Hepatocyte (in vitro differentiated cells): ENCODE results near the gene POLR1D. TPM values are rescaled to one million over a fixed set of nuclear protein-coding genes. Genes with fewer than 3 reads are reported as not detected.

Experiments used
- DNase-seq: peaks from one replicate; pipeline ENCODE4 v3.0.0-alpha.2; 2016; ENCODE audit warnings: low spot score
- H2AFZ ChIP-seq: fragments of 200-600 bp; sonication (generic); 2 replicates; pipeline ENCODE4 v1.6.0; 2016; ENCODE audit warnings: antibody characterized with exemption, mild to moderate bottlenecking
- H3K27ac ChIP-seq: fragments of 200-600 bp; sonication (generic); 2 replicates; pipeline ENCODE4 v1.5.1; 2016; ENCODE audit warnings: mild to moderate bottlenecking
- H3K27me3 ChIP-seq: fragments of 200-600 bp; sonication (generic); 2 replicates; pipeline ENCODE4 v1.6.1; 2016
- H3K36me3 ChIP-seq: fragments of 200-600 bp; sonication (generic); replicated peaks from 2 replicates; pipeline ENCODE4 v1.5.1; 2016; ENCODE audit warnings: low read depth; ENCODE audit not compliant: insufficient read depth
- H3K4me1 ChIP-seq: fragments of 200-600 bp; sonication (generic); 2 replicates; pipeline ENCODE4 v1.5.1; 2016; ENCODE audit warnings: mild to moderate bottlenecking, moderate library complexity; ENCODE audit not compliant: insufficient read depth
- H3K4me2 ChIP-seq: fragments of 200-600 bp; sonication (generic); 2 replicates; pipeline ENCODE4 v1.6.0; 2016
- H3K4me3 ChIP-seq: fragments of 200-600 bp; sonication (generic); 2 replicates; pipeline ENCODE4 v1.5.1; 2016; ENCODE audit warnings: mild to moderate bottlenecking
- H3K79me2 ChIP-seq: fragments of 200-600 bp; sonication (generic); 2 replicates; pipeline ENCODE4 v1.6.0; 2017; ENCODE audit warnings: mild to moderate bottlenecking
- H3K9me2 ChIP-seq: fragments of 200-600 bp; sonication (generic); replicated peaks from 2 replicates; pipeline ENCODE4 v1.6.0; 2017; ENCODE audit warnings: mild to moderate bottlenecking; ENCODE audit not compliant: insufficient read depth
- H3K9me3 ChIP-seq: fragments of 200-600 bp; sonication (generic); 2 replicates; pipeline ENCODE4 v1.5.1; 2016; ENCODE audit warnings: low read depth, mild to moderate bottlenecking
- H4K20me1 ChIP-seq: fragments of 200-600 bp; sonication (generic); 2 replicates; pipeline ENCODE4 v1.6.0; 2016; ENCODE audit warnings: mild to moderate bottlenecking; ENCODE audit not compliant: insufficient read depth, poor library complexity, severe bottlenecking
- CTCF ChIP-seq: fragments of 200-600 bp; sonication (generic); IDR thresholded peaks from 2 replicates; pipeline ENCODE4 v1.5.1; 2016; ENCODE audit warnings: antibody characterized with exemption, mild to moderate bottlenecking; ENCODE audit not compliant: poor library complexity
- EZH2 ChIP-seq: fragments of 200-600 bp; sonication (generic); IDR thresholded peaks from 2 replicates; pipeline ENCODE4 v1.6.1; 2016; ENCODE audit warnings: antibody characterized with exemption, mild to moderate bottlenecking, borderline replicate concordance
- EZH2phosphoT487 ChIP-seq: fragments of 200-600 bp; sonication (generic); IDR thresholded peaks from one replicate; pipeline ENCODE4 v1.6.1; 2018; ENCODE audit warnings: antibody characterized with exemption, mild to moderate bottlenecking, low read depth, moderate library complexity; ENCODE audit not compliant: unreplicated experiment, severe bottlenecking
- WGBS: methylation state at CpG from one replicate; pipeline ENCODE4 v1.1.6; 2016; ENCODE audit warnings: low lambda C conversion rate; ENCODE audit errors: missing lambda C conversion rate; 5-methylcytosine and 5-hydroxymethylcytosine counted together
- polyA plus RNA-seq: library from polyadenylated mRNA; unstranded; fragments of >200 nt; fragmentation: Nextera tagmentation; extraction: Ambion mirVana; gene quantifications from 2 replicates; pipeline ENCODE4 v1.2.1, GENCODE V29; 2016
- total RNA-seq: library from RNA; depleted of rRNA; stranded (reverse); fragments of >200 nt; gene quantifications from 2 replicates; pipeline ENCODE4 v1.2.3, GENCODE V29; 2014

The POLR1D gene
- total and polyA plus RNA-seq, 2 experiments from 2014 or later: 106 to 116 TPM

GRCh38 chr13:27644302-27644701 is 22.6 kb downstream of the POLR1D start:
- no peak for TF ChIP-seq CTCF
- no peak for TF ChIP-seq EZH2
- no peak for TF ChIP-seq EZH2phosphoT487
- no peaks in the 10 kb centered on the region for H3K9me2 ChIP-seq
- peaks cover 13% of the 10 kb centered on the region for H3K4me1 ChIP-seq
- whole genome bisulfite sequencing: 37% methylated on average over 1 of the region's 1 CpG
- no peak overlapping the region for H2AFZ ChIP-seq
- H3K36me3 ChIP-seq: peaks cover 3% of the 10 kb centered on the region
- no peak for DNase-seq
- H3K9me3 ChIP-seq: no peaks in the 10 kb centered on the region
- H3K27me3 ChIP-seq: no peaks in the 10 kb centered on the region
- H3K4me2 ChIP-seq: peak overlapping the region; percentile 4
- no peaks in the 10 kb centered on the region for H4K20me1 ChIP-seq
- H3K4me3 ChIP-seq: no peak overlapping the region
- peaks cover 60% of the 10 kb centered on the region for H3K79me2 ChIP-seq
- H3K27ac ChIP-seq: peak overlapping the region; percentile 44

GRCh38 chr13:27650312-27650711 is 28.6 kb downstream of the POLR1D start:
- Histone ChIP-seq H3K9me3 (peaks cover 10% of the 10 kb centered on the region), H3K36me3 (peaks cover 3% of the 10 kb centered on the region), H3K4me3 (no peak overlapping the region), H3K4me1 (no peaks in the 10 kb centered on the region), H3K79me2 (peaks cover 38% of the 10 kb centered on the region), H3K4me2 (no peak overlapping the region), H3K9me2 (no peaks in the 10 kb centered on the region), H3K27ac (no peak overlapping the region), H2AFZ (no peak overlapping the region), H4K20me1 (no peaks in the 10 kb centered on the region), H3K27me3 (no peaks in the 10 kb centered on the region)
- 100% methylated on average over 1 of the region's 1 CpG for WGBS
- DNase-seq: no peak
- TF ChIP-seq EZH2phosphoT487: no peak
- no peak for TF ChIP-seq CTCF
- TF ChIP-seq EZH2: no peak

GRCh38 chr13:27654059-27654458 is 32.4 kb downstream of the POLR1D start:
- Histone ChIP-seq H3K4me3 (no peak overlapping the region), H3K4me1 (peaks cover 7% of the 10 kb centered on the region), H3K79me2 (peaks cover 20% of the 10 kb centered on the region), H4K20me1 (no peaks in the 10 kb centered on the region), H3K36me3 (peaks cover under 1% of the 10 kb centered on the region), H3K9me3 (peaks cover 10% of the 10 kb centered on the region), H3K9me2 (no peaks in the 10 kb centered on the region), H2AFZ (no peak overlapping the region), H3K27me3 (no peaks in the 10 kb centered on the region), H3K27ac (no peak overlapping the region), H3K4me2 (no peak overlapping the region)
- DNase-seq: no peak
- no peak for TF ChIP-seq EZH2phosphoT487
- no peak for TF ChIP-seq CTCF
- no peak for TF ChIP-seq EZH2
- 94% methylated on average over 3 of the region's 3 CpGs for WGBS

- no peak overlapping the region for H3K4me3 ChIP-seq
- TF ChIP-seq EZH2: no peak
- TF ChIP-seq CTCF: no peak
- no peaks in the 10 kb centered on the region for H3K9me2 ChIP-seq
- H3K36me3 ChIP-seq: no peaks in the 10 kb centered on the region
- no peak overlapping the region for H2AFZ ChIP-seq
- H3K27ac ChIP-seq: no peak overlapping the region
- H3K79me2 ChIP-seq: peaks cover 20% of the 10 kb centered on the region
- peaks cover 7% of the 10 kb centered on the region for H3K4me1 ChIP-seq
- 94% methylated on average over 1 of the region's 1 CpG for WGBS
- DNase-seq: no peak
- peaks cover 7% of the 10 kb centered on the region for H3K9me3 ChIP-seq
- H3K27me3 ChIP-seq: no peaks in the 10 kb centered on the region
- no peaks in the 10 kb centered on the region for H4K20me1 ChIP-seq
- no peak overlapping the region for H3K4me2 ChIP-seq
These were observed 33.1 kb downstream of the POLR1D start for GRCh38 chr13:27654816-27655215.
